Activated CD4-positive, alpha-beta T cell treated with anti-CD3 and anti-CD28 coated beads, Interleukin-2, amount 50 U/mL, for 1 hour (primary cell): ENCODE data around the gene CAB39L.

Experiments
- DNase-seq: peaks from one replicate; pipeline ENCODE4 v3.0.0-alpha.2; 2020

Gene CAB39L

DNA sequence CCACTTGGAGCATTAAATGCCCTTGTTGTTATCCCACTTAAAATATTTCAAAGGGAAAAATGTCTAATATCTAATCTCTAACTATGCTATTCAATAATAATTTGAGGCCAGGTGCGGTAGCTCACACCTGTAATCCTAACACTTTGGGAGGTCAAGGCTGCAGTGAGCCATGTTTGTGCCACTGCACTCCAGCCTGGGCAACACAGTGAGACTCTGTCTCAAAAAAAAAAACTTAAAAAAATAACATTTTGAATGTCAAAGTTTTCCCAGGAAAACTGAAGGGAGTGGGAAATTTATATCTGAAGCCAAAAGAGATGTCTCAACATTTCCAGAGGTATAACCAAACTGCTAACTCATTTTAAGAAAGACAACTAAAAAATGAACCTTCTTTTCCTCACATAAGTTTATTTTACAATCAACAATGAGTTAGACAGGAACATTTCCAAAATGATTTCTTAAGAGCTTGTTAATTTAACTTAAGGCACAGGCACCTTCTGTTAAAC lies 47.9 kb downstream of the CAB39L start:
- no peak for DNase-seq

DNA sequence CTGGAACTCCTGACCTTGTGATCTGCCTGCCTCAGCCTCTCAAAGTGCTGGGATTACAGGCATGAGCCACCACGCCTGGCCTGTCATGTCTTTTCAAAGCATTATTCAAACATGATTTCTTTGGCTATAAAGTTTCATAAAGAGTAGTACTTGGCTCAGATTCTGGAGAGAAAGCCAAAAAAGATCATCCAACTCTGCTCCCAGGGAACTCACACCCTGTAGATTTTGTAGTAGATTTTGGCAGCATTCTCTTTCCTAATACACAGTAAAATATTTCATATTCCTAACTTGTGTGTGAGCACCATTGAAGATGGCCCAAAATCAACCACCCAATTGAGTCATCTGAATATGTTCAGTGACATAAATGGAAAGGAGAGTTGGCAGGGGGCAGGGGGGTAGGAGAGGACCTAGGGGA lies 48.4 kb downstream of the CAB39L start:
- no peak for DNase-seq

DNA sequence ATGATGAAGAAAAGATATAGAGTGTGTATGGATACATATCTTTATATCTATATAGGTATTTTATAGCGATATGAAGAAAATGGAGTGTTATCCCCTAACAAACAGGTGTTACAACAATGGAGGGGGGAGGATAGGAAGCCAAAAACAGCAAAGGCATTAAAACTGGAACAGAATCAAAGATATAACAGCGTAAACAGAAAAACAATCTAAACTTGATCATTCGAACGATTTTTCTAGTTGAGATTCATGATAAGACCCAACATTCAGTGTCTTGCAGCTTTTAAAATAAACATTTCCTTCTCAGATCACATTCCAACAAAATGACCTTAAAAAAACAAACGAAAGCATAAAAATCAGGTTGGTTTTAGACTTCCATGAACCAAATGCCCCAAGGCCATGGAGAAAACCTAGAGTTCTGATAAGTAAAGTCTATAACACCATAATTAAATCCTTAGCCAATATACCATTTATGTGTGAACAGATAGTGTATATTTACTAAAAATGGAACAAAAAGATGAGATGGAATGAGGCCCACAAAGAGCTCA lies 55.7 kb downstream of the CAB39L start:
- no peak for DNase-seq

DNA sequence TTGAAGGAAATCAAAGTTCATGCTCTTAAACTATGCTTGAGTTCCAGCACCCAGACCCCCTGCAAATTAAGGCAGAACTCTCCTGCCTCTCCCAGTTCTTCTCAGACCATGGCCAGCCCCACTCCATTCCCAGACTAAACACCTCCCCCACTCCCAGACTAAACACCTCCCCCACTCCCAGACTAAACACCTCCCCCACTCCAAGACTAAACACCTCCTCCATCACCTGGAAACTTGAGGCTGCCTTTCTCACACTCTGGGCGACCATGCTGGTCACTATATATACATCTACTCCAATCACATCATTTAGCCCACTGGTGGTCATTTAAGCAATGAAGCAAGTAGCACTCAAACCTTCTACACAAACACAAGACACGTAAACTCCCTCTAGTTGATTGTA lies 57.2 kb downstream of the CAB39L start:
- DNase-seq, result no peak

DNA sequence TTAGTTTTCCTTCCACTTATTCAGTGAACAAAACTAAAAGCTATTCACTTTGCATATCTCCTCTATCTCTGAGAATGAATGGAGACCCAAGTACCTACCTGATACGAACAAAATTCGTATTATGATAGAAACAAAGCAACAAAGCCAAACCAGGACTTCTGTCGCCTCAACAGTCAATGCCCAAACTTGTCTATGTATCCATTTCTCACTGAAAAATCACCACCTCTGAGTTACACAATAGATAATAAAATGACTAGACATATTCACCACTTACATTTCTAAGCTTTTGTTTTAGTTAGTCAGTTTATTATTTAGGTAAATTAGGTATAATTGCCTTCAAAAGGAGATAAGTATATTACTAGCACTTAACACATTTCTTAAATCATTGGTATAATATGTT lies 67.7 kb downstream of the CAB39L start:
- DNase-seq, result no peak

DNA sequence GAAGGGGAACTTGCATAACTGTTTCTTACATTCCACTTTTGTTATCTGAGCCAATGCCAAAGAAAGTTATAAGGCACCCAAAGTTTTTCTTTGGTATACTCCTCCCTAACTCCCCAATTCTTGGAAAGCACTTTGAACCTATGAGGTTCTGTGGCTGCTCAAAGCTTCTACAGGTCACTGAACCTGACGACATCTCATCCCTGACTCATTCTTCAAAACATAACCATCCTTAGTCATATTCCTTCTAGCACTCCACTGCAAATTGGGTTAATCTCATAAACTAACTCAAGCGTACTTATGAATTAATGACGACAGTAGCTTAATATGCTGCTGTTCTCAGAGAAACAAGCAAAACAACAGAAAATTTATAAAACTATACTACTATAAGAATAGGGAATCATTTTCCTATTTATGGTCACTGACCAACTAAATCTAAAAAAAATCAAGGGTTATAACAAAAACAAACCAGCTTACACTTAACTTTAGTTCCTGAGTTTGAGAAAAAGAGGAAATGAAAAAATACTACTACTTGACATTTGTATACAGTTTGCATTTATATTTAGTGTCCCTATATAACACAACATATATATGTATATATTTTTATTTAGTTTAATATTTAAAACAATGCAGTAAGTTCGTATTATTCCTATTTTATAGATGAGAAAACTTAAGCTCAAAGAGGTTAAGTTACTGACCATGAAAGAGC lies 69.1 kb downstream of the CAB39L start:
- DNase-seq, result no peak

DNA sequence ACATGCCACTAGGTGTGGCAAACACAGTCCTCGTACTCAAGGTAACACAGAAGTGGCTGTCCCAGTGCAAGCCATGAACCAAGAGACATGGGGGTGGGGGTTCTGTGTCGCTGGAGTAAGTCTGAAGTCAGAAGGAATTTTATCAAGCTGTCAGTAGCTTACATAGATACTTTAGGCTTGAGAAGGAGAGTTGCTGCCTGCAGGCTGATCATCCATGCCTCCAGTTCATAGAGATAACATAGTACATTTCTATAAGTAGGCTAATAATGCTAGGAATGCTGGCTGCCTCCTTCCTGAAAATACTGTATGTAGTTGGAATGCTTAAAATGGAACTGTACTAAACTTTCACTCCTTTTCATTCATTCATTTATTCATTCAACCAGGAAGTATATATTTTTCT lies 70.1 kb downstream of the CAB39L start:
- no peak for DNase-seq

DNA sequence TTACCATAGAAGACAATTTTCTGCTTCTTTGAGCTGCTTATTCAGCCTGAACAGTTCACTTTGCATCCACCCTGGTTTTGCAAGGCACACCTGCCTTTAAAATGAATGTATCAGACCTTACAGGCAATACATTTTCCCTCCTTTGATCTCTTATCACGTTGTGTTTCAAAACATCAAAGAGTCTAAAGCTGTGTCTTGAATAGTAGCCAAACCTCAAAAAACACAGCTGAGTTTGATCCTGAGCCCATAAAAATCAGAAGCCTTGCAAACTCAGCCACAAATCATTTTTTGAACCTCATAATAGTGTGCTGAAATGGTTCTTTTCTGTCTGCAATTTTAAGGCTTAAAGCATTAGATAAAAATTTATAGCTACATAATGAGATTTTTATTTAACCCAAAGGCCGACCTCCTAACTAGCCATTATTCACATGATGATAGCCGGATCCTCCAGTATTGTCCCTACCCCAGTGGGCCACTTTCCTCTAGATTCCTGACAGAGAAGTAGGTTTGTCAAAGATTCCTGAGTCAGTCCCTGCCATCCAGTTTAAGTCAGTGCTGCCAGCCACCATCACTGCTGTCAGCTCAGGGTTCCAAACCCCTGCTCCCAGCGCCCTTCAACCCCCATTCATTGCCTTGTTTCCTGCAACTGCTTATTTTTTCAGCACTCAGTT lies 71.8 kb downstream of the CAB39L start:
- DNase-seq, result peak; percentile 5

DNA sequence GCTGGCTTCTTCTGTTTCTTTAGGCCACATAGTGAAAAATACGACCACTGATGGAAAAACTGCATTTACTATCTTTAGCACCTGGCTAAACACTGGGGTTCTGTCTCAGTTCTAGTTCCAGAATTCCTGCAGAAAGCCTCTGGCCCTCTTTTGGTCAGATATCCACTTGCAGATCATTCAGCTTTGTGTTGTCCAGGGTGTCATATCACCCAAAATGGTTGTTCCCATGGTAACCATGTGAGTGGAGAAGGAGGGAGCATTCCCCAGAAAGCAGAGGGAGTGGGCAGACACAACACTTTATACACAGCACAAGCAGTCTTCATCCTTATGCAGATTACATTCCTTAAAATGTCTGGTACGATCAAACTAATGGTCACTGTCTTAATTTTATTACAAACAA lies 73.5 kb downstream of the CAB39L start:
- DNase-seq, result no peak

DNA sequence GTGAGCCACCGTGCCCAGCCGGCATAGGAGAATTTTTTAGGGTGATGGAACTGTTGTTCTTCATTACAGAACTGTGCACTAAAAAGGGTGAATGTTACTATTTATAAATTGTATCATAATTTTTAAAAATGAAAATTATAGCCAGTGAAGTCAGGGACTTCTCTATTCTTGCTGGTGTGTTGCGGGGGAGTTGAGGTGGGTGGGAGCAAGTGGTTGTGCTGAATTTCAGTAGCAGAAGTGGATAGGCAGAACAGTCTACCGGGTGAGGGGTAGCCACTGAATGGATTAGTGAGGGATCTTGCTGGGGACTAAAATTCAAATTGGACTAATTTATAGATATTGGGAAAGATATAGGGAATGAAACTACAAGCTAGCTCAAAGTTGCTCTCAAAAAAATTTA lies 74.0 kb downstream of the CAB39L start:
- DNase-seq, result no peak

DNA sequence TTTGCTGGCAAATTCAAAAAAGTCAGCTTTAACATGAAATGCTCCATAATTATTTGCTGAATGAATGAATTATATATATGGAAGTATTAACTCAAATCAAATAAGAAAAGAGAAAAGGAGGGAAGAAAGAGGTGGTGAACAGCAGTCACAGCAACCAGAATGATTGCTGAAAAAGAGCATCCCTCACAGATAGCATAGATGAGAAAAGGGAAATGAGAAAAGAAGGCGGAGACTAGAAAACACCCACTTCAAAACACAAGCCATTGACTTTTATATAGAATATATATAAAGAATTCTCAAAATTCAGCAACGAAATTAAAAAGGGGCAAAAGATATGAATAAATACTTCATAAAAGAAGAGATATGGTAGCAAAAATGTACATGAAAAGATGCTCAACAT lies 75.2 kb downstream of the CAB39L start:
- no peak for DNase-seq

DNA sequence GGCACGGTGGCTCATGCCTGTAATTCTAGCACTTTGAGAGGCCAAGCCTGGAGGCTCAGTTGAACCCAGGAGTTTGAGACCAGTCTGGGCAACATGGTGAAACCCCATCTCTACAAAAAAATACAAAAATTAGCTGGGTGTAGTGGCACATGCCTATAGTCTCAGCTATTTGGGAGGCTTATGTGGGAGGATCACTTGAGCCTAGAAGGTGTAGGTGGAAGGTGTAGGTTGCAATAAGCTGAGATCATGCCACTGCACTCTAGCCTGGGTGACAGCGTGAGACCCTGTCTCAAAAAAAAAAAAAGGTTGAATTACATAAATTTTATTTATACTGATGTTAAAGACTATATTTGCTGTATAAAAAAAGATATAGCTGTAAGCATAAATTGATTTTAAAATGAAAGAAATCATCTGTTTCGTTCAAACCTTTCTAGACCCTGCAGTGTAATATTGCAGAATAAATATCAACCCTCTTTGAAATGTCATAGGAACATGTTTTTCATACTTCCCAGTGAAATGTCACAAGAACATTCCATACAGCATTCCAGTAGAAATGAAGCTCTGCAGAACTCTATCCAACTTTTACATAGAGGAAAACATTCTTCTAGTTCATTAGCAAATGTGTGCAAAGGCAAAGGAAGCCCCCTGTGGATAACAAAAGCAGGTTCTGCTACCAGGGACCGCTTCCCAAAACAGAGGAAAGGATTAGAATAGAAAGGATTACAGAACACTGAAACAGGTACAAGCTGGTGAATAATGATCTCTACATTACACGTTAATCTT lies 76.0 kb downstream of the CAB39L start:
- DNase-seq, result no peak

DNA sequence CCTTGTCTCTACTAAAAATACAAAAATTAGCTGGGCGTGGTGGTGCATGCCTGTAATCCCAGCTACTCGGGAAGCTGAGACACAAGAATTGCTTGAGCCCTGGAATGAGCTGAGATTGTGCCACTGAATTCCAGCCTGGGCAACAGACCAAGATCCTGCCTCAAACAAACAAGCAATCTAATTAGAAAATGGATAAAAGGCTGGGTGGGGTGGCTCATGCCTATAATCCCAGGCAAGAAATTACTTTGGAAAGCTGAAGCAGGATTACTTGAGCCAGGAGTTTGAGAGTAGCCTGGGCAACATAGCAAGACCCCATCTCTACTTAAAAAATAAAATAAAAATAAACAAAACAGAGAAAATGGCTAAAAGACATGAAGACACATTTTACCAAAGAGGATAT lies 77.0 kb downstream of the CAB39L start:
- no peak for DNase-seq

DNA sequence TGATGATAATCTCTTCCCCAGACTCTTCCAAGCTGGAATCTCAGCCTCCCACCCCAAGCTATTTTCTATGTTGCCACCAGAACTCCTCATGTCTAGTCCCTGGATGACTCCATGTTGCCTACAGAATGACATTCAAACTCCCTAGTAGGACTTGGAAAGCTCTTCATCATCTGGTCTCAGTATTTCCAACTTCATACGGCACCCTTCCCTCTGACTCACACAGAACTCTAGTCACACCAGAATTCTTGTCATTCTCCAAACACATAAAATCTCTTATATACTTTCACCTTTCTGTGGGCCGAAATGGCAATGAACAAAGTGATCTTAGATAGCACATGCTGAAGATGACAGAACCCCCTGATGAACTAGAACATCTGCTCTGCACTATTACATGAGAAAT lies 86.2 kb downstream of the CAB39L start:
- DNase-seq, result no peak

DNA sequence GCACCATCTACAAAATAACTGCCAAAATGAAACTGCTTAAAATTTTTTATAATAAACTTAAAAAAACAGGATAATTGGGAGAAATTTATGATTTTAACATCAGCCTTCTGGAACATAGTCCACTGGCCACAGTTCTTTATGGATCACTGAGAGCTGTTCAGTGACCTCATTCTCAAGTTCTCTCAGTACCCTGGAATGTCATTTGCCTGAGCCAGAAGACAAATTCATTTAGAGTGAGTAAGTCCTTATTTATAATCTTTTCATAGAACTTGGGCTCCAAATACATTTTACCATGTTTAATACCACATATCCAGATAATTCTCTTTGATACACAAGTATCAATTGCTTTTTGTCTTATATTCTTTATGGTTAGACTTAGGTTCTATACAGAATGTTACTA lies 87.6 kb downstream of the CAB39L start:
- no peak for DNase-seq

DNA sequence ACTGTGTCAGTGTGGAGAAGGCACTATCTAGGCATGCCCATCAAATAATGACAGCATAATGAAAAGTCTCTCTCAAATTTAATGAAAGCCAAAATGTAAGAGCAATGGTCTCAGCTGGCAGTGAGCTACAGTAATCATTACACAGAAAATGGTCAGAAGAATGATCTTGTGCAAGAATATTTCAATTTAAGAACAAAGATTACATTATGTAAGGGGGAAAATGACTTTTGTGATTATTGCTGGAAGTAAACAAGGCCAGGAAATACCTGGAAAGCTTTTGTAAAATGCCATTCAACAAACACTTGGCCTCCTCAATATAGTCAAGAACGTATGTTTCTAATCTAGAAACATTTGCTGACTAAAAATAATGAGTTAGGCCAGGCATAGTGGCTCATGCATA lies 89.1 kb downstream of the CAB39L start:
- no peak for DNase-seq

DNA sequence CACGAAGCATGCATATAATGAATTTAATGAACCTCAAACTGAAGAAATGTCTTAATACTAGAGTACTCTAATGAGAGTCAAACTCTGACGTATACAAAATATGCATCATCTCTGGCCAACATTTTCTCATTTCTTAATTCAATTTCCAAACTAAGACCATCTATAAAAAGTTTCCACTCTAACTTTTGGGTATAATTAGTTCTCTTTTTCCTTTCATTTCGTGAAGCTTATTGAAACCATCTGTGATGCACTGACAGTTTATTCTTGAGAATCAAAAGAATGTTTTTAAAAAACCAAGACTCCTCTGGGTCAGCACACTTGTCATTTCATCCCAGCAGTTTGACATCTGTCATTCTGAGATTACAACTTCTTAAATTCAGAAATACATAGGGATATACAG lies 90.0 kb downstream of the CAB39L start:
- no peak for DNase-seq

DNA sequence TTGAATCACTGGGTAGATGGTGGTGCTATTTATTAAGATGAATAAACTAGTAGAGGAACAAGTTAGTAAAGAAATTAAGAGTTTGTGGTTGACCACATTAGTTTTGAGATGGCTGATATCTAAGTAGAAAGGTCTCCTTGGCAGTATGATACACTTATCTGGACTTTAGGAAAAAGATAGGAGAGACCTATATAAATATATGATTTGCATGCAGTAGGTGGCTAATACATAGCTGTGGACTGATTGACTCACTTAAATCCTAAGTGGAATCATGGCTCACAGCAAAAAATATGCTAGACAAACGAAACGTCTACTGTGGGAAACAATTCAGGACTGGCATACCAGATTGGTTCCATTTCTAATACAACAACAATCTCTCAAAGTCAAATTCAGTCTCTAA lies 92.0 kb downstream of the CAB39L start:
- no peak for DNase-seq

DNA sequence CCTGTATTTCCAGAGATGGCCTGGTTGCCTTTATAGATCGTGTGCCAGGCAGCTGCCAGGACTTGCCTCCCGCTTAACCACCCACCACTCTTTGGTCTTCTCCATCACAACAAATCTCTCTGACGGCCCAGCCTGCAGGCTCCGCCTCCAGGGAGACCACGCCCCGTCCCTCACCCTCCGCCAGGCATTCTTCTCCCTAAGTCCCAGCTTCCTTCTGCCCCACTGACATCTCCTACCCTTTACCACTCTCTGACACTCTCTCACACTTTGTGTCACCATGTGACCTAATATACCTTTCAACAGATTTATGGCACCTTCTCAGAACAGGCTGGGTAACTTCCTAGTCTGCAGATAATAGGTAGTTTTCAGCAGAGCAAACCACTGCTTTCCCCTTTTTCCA lies 95.1 kb downstream of the CAB39L start:
- no peak for DNase-seq

DNA sequence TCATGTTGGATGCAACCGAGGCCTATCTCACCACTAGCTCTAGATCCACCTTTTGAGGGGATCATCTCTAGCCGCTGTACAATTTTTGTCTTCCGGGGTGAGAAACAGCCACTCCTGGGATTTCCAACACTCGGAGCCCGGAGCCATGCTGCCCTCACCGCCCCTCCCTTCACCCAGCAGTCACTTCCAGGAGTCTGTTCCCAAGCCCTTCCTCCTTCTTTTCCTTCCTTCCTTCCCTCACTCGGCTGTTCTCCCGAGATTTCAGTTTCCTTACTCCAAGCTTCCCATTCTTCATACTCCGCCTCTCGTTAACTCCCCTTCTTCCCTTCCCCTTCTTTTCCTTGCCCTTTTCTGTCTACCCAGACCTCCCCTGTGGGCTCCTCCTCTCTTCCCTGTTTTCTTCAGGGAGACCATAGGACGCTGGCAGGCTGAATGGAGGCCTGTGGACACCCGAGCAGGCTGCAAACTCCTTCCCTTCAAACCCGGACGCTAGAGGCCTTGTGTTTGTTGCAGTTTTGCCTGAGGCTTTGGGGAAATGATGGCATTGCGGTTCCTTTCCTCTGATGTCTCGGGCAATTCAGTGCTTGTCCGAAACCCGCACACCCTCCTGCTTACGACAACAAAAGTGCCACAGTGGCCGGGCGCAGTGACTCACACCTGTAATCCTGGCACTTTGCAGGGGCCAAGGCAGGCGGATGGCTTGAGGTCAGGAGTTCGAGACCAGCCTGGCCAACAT lies 96.0 kb downstream of the CAB39L start:
- no peak for DNase-seq

DNA sequence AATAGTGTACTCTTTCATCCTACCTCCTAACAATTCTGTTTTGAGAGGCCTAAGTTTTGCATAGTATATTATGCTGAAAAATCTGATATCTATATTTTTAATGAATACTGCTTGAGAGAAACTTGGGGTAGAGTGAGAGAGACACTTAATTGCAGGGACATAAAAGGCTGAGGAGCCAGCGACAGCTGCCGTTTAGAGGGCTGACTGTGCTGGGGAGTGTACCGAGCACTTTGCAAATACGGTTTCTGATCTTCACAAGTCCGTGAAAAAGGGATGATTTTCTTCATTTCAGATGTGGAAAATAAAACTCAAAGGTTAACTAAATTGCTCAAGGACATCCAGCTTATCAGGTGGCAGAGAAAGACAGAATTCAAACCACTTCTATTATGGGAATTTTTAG lies 97.4 kb downstream of the CAB39L start:
- DNase-seq, result no peak

DNA sequence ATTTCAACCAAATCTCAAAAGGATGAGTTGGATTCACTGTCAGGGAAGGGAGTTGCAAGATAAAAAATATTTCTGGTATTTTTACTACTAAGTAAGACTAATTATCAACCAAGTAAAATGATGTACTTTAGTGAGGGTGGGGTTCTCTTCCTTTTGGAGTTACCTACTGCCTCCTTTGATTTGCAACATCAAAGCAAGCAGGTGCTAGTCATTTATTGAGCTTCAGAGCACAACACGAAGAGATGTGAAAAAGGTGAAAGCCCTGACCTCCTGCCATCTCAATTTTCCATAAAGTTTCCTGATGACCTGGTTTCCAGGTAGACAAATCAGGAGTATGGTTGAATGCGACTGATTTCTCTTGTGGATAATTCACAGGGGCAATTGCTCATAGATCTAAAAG lies 100.1 kb downstream of the CAB39L start:
- no peak for DNase-seq

DNA sequence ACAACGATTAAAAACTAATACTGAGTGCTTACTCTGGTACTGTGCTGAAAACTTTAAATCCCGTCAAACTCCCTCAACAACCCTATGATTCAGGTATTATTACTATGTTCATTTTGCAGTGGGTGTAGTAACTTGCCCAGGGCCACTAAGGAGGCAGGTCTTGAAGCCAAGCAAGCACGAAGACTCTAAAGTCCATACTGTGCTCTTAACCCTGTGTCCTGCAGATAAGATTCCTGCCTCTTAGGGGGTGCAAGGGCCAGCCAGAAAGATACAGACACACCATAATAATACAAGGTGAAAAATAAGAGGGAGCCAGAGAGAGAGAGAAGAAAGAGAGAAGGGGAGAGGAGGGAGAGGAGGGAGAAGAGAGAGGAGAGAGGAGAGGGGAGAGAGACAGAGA lies 100.6 kb downstream of the CAB39L start:
- no peak for DNase-seq
